ENCODE data around the gene RAB11FIP3.

RAB11FIP3 gene

DNA sequence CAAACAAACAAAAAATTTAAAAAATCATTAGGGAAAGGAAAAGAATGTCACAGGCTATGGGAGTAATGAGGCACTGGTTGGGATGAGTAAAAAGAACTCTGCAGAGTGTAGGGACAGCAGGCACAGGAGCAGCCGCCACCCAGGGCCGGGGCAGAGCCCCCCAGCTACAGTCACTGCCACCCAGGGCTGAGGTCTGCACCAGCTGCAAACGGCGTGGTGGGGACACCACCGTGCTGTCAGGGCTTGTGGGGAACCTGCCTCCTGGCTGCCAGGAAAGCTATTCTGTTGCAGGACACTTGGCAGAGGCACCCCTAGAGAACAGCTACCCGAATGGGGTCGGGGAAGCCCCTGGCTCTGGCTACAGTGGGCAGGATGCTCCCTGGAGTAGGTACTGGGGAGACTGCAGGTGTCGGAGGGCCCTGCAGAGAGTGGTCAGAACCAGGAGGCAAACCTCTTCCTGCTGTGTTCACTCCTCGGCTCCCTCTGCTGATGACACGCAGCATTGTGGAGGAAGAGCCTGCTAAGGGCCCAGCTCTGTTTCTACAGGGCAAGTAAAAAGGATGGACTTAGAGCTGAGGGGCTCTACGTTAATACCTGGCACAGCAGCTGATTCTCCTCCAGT lies 69.8 kb downstream of the RAB11FIP3 start:
- H3K4me1 ChIP-seq (ENCODE audit: low read length), result no peaks in the 10 kb centered on the region
- TF ChIP-seq, protein P1, sequence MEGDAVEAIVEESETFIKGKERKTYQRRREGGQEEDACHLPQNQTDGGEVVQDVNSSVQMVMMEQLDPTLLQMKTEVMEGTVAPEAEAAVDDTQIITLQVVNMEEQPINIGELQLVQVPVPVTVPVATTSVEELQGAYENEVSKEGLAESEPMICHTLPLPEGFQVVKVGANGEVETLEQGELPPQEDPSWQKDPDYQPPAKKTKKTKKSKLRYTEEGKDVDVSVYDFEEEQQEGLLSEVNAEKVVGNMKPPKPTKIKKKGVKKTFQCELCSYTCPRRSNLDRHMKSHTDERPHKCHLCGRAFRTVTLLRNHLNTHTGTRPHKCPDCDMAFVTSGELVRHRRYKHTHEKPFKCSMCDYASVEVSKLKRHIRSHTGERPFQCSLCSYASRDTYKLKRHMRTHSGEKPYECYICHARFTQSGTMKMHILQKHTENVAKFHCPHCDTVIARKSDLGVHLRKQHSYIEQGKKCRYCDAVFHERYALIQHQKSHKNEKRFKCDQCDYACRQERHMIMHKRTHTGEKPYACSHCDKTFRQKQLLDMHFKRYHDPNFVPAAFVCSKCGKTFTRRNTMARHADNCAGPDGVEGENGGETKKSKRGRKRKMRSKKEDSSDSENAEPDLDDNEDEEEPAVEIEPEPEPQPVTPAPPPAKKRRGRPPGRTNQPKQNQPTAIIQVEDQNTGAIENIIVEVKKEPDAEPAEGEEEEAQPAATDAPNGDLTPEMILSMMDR (IDR thresholded peaks at IDR 0.05; ENCODE audit: low read length), result peak; percentile 35
- TF ChIP-seq EZH2 (optimal IDR thresholded peaks at IDR 0.05; ENCODE audit: low read depth, low read length) (no peak), EZH2phosphoT487 (IDR thresholded peaks at IDR 0.05; ENCODE audit: low read length) (no peak)
- no peak overlapping the region for H3K4me3 ChIP-seq (ENCODE audit: low read length)
- H3K79me2 ChIP-seq (ENCODE audit: low read length), result no peaks in the 10 kb centered on the region
- no peaks in the 10 kb centered on the region for H3K9me2 ChIP-seq (replicated peaks; ENCODE audit: insufficient read depth, low read length)
- no peaks in the 10 kb centered on the region for H3K27me3 ChIP-seq (replicated peaks; ENCODE audit: insufficient read depth, low read length)
- H4K20me1 ChIP-seq (ENCODE audit: insufficient read depth, low read length), result no peaks in the 10 kb centered on the region
- no peak overlapping the region for H2AFZ ChIP-seq (ENCODE audit: low read length)
- no peak overlapping the region for H3K27ac ChIP-seq (ENCODE audit: low read length)
- no peaks in the 10 kb centered on the region for H3K36me3 ChIP-seq (replicated peaks; ENCODE audit: insufficient read depth, low read length)
- no peak overlapping the region for H3K4me2 ChIP-seq (ENCODE audit: low read depth, low read length)
- no peaks in the 10 kb centered on the region for H3F3A ChIP-seq (ENCODE audit: insufficient read depth, low read length)
- no peaks in the 10 kb centered on the region for H3K9me3 ChIP-seq (replicated peaks; ENCODE audit: insufficient read depth, low read length)
- DNase-seq, result no peak
- no peak overlapping the region for H3K9ac ChIP-seq (ENCODE audit: low read length)

DNA sequence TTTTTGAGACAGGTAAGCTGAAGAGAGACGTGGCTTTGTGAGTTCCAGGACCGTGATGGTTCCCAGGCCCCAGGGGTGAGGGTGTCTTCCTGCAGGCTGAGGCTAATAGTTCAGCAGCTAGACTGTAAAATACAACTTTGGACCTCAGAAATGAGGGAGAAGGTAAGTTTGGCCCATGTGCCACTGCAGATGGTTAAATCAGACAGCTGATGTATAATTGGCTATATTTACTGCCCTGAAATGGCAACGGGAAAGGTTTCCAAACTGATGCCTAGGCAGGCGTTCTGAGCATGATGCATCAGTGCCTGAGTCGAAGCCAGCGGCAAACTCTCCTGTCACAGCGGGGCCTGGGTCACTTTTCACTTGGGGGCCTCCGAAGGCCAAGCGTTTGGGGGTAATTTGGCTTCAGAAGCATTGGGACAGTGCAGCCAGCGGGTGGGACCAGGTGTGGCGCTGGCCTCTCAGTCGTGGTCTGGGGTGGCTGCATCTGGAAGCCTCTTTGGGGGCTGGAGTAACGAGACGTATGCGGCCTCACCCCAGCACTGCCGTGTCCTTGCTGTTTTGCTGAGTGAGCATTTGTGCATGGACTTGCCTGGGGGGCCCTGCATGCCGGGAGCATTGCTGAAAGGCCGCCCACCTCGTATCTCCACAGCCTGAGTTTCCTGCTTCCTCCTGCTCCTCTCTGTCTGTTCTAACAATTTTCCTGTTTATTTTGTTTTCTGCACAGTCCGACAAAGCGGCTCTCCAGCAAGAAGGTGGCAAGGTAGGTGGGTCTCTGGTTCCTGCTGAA lies 70.8 kb downstream of the RAB11FIP3 start:
- Histone ChIP-seq H3K9me2 (replicated peaks; ENCODE audit: insufficient read depth, low read length) (no peaks in the 10 kb centered on the region), H3K4me3 (ENCODE audit: low read length) (no peak overlapping the region), H3K4me2 (ENCODE audit: low read depth, low read length) (no peak overlapping the region), H3F3A (ENCODE audit: insufficient read depth, low read length) (no peaks in the 10 kb centered on the region), H3K27me3 (replicated peaks; ENCODE audit: insufficient read depth, low read length) (no peaks in the 10 kb centered on the region), H3K9me3 (replicated peaks; ENCODE audit: insufficient read depth, low read length) (no peaks in the 10 kb centered on the region), H3K4me1 (ENCODE audit: low read length) (no peaks in the 10 kb centered on the region), H3K9ac (ENCODE audit: low read length) (no peak overlapping the region), H2AFZ (ENCODE audit: low read length) (no peak overlapping the region), H3K27ac (ENCODE audit: low read length) (no peak overlapping the region), H4K20me1 (ENCODE audit: insufficient read depth, low read length) (no peaks in the 10 kb centered on the region), H3K79me2 (ENCODE audit: low read length) (no peaks in the 10 kb centered on the region), H3K36me3 (replicated peaks; ENCODE audit: insufficient read depth, low read length) (no peaks in the 10 kb centered on the region)
- TF ChIP-seq EZH2 (optimal IDR thresholded peaks at IDR 0.05; ENCODE audit: low read depth, low read length) (no peak), EZH2phosphoT487 (IDR thresholded peaks at IDR 0.05; ENCODE audit: low read length) (no peak)
- TF ChIP-seq, protein P1 (IDR thresholded peaks at IDR 0.05; ENCODE audit: low read length), result no peak
- no peak for DNase-seq

DNA sequence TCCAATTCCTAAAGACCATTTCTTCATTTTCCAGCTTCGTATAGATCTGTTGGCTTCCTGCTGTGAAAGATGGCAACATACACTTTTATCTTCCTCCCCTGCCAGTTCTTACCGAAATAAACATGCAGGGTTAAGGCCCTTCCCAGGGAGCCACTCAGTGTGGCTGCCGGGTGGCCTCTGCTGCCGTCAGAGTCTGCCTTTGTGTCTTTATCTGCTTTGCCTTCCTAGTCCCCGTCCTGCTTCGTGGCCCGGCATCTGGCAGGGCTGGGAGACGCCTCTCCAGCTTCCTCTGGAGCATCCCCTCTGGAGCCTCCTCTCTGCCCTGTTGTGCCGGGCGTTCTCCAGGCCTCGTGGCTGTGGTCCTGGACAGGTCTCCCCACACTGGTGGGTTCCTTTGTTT lies 71.8 kb downstream of the RAB11FIP3 start:
- Histone ChIP-seq H3F3A (ENCODE audit: insufficient read depth, low read length) (no peaks in the 10 kb centered on the region), H3K4me2 (ENCODE audit: low read depth, low read length) (no peak overlapping the region), H3K36me3 (replicated peaks; ENCODE audit: insufficient read depth, low read length) (no peaks in the 10 kb centered on the region), H3K4me1 (ENCODE audit: low read length) (no peaks in the 10 kb centered on the region), H3K27me3 (replicated peaks; ENCODE audit: insufficient read depth, low read length) (no peaks in the 10 kb centered on the region), H3K4me3 (ENCODE audit: low read length) (no peak overlapping the region), H3K27ac (ENCODE audit: low read length) (no peak overlapping the region), H3K79me2 (ENCODE audit: low read length) (no peaks in the 10 kb centered on the region), H3K9me2 (replicated peaks; ENCODE audit: insufficient read depth, low read length) (no peaks in the 10 kb centered on the region), H2AFZ (ENCODE audit: low read length) (no peak overlapping the region), H3K9ac (ENCODE audit: low read length) (no peak overlapping the region), H3K9me3 (replicated peaks; ENCODE audit: insufficient read depth, low read length) (no peaks in the 10 kb centered on the region), H4K20me1 (ENCODE audit: insufficient read depth, low read length) (no peaks in the 10 kb centered on the region)
- TF ChIP-seq EZH2 (optimal IDR thresholded peaks at IDR 0.05; ENCODE audit: low read depth, low read length), result no peak
- no peak for TF ChIP-seq EZH2phosphoT487 (IDR thresholded peaks at IDR 0.05; ENCODE audit: low read length)
- TF ChIP-seq, protein P1 (IDR thresholded peaks at IDR 0.05; ENCODE audit: low read length), result no peak
- DNase-seq, result no peak
